ENCODE measurements around the gene ITPA. TPM values are rescaled to one million over a fixed set of nuclear protein-coding genes. Genes with fewer than 3 reads are reported as not detected.
"Not testable (repeated sequence)": the region's sequence is repeated elsewhere in the genome, so short reads cannot be mapped to it uniquely, and the experiment has no call there.

Gene ITPA
- total RNA-seq, 2 experiments from 2014 or later: 44.3 to 44.4 TPM

DNA sequence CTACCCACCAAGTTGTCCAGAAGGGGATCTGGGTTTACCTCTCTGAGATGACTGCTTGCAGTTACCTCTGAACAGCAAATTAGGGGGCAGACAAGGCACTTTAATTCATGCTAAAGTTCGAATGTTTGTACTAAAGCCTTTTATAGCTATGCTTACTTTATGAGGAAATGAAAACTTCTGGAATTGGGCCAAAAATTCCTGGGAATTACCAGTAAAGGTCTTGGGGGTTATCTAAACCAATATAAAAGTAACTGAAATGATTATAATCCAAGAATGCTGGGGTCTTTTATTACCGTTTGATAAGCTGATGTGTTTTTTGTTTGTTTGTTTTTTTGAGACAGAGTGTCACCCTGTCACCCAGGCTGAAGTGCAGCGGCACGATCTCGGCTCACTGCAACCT lies 28.0 kb upstream of the ITPA start:
- Mint-ChIP-seq H3K27me3 (no peaks in the 10 kb centered on the region), H3K27ac (no peak overlapping the region), H3K9me3 (no peaks in the 10 kb centered on the region), H3K4me3 (no peak overlapping the region), H3K4me1 (peaks cover 2% of the 10 kb centered on the region), H3K36me3 (no peaks in the 10 kb centered on the region)
- POLR2A ChIA-PET: interaction anchor here (0.7 kb wide), 1 partner anchor 441 kb away, joined by 3 read pairs; no protein-coding TSS in a partner anchor
- no peak for DNase-seq
- ATAC-seq (ENCODE audit: low read depth): no peak

DNA sequence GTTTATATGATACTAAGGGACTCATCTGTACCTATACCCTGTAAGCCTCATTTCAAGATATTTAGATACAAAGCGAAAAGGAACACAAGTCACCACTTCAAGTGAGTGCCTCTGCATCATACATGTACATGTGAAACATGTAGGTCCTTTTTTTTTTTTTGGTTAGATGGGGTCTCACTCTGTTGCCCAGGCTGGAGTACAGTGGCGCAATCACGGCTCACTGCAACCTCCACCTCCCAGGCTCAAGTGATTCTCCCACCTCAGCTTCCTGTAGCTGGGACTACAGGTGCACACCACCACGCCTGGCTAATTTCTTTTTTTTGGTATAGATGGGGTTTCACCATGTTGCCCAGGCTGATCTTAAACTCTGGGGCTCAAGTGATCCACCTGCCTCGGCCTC lies 26.9 kb upstream of the ITPA start:
- H3K4me3 Mint-ChIP-seq; H3K4me1 Mint-ChIP-seq; H3K27me3 Mint-ChIP-seq; H3K36me3 Mint-ChIP-seq; DNase-seq; H3K9me3 Mint-ChIP-seq; H3K27ac Mint-ChIP-seq; POLR2A ChIA-PET; ATAC-seq (ENCODE audit: low read depth): not testable (repeated sequence)

DNA sequence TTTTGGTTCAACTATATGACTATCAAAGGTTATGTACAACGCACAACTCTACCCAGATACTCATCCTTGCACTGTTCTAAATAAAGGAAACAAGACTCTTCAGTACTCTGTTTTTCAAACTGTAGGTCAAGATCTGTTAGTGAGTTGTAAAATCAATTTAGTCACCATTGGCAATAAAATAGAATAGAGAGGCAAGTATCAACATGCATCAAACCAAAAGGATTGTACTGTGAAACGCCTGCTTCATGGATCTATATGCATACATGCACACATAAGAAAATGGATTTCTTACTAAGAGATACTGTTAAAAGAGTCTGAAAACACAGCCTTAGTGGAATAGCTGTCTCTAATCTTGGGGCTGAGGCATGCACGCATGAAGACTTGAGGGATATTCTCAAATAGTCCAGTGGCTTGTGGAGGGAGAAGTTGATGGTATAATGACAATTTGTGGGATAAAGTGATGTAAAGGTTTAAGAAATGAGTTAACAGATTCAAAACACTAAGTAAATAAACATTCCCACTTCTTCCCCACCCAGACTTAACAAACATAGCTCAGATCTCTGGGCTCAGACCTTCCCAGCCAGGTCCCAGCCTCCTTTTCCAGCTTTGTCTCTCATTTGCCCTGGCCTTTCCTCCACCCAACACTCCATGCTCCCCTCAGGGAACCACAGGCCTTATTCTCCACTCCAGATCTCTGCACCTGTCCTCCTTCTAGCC lies 25.2 kb upstream of the ITPA start:
- no peak for ATAC-seq (ENCODE audit: low read depth)
- H3K27ac Mint-ChIP-seq: no peak overlapping the region
- no peaks in the 10 kb centered on the region for H3K36me3 Mint-ChIP-seq
- no peaks in the 10 kb centered on the region for H3K27me3 Mint-ChIP-seq
- DNase-seq: no peak
- no peaks in the 10 kb centered on the region for H3K9me3 Mint-ChIP-seq
- no peak overlapping the region for H3K4me3 Mint-ChIP-seq
- POLR2A ChIA-PET: interaction anchor here (0.7 kb wide), 1 partner anchor 27 kb away, joined by 3 read pairs; no protein-coding TSS in a partner anchor
- H3K4me1 Mint-ChIP-seq: no peaks in the 10 kb centered on the region

DNA sequence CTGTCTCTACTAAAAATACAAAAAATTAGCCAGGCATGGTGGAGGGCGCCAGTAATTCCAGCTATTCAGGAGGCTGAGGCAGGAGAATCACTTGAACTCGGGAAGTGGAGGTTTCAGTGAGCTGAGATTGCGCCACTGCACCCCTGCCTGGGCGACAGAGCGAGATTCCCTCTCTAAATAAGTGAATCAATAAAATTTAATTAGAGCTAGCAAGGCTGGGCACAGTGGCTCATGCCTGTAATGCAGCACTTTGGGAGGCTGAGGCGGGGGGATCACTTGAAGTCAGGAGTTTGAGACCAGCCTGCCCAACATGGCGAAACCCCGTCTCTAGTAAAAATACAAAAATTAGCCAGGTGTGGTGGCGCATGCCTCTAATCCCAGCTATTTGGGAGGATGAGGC lies 21.4 kb upstream of the ITPA start:
- H3K27ac Mint-ChIP-seq; H3K27me3 Mint-ChIP-seq; H3K36me3 Mint-ChIP-seq; H3K4me1 Mint-ChIP-seq; H3K4me3 Mint-ChIP-seq; ATAC-seq (ENCODE audit: low read depth); H3K9me3 Mint-ChIP-seq; DNase-seq: not testable (repeated sequence)
- POLR2A ChIA-PET: interaction anchor here (0.6 kb wide), 1 partner anchor 86 kb away, joined by 3 read pairs; no protein-coding TSS in a partner anchor

DNA sequence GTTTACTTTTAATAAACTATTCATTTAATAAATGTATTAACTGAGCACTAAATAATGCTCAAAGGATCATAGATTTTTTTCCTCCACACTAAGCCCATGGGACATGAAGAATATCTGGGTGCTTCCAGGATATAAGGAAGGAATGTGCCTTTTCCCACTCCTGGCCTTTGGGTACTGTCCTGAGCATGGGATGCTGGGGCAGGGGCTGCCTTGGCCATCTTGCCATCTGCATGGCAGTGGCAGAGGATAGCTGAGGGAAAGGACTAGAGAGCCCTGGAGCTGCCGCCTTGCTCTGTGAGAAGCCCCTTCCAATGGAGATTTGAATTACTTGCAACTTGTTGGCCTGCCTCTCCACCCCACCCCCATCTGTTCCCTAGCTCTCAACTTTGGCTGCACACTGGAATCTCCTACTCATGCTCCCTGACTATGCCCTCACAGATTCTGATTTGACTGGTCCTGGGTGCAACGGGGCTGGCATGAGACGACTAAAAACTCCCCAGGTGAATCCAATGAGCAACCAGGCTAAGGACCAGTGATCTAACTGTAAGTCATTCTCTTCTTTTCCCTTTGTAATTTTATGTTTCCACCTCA lies 20.4 kb upstream of the ITPA start:
- ATAC-seq (ENCODE audit: low read depth): no peak
- Mint-ChIP-seq H3K27me3 (no peaks in the 10 kb centered on the region), H3K27ac (no peak overlapping the region), H3K9me3 (no peaks in the 10 kb centered on the region), H3K4me1 (no peaks in the 10 kb centered on the region), H3K36me3 (peaks cover 4% of the 10 kb centered on the region), H3K4me3 (no peak overlapping the region)
- POLR2A ChIA-PET: interaction anchor here (0.6 kb wide), 1 partner anchor 87 kb away, joined by 3 read pairs; no protein-coding TSS in a partner anchor
- DNase-seq: no peak

DNA sequence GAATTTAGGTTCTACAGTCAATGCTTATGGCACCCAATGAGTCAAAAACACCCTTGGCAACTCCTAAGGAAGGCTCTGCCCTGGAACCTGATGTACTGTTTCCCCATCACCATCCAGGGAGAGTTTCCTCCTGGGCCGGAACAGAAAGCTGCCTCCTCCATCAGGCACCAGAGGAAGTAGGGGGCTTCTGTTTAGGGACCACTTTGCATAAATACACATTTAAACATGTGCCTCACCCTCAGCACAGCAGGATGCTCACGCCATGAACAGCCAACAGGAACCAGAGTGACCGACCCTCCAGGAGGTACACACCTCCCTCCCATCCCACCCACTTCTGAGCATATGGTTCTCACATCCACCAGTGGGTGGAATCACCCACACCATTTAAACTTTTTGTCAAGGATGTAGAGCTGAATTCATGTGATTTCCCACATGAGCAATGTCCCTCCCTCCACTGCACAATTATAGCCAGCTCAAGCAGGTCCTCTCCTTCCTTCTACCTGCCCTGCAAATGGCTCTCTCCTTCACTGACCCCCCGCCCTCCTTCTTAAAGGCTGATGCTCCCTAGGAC lies 19.7 kb upstream of the ITPA start:
- DNase-seq: no peak
- peaks cover 4% of the 10 kb centered on the region for H3K36me3 Mint-ChIP-seq
- no peaks in the 10 kb centered on the region for H3K9me3 Mint-ChIP-seq
- no peaks in the 10 kb centered on the region for H3K27me3 Mint-ChIP-seq
- no peaks in the 10 kb centered on the region for H3K4me1 Mint-ChIP-seq
- ATAC-seq (ENCODE audit: low read depth): no peak
- H3K27ac Mint-ChIP-seq: no peak overlapping the region
- no peak overlapping the region for H3K4me3 Mint-ChIP-seq
- POLR2A ChIA-PET: no interaction called here

DNA sequence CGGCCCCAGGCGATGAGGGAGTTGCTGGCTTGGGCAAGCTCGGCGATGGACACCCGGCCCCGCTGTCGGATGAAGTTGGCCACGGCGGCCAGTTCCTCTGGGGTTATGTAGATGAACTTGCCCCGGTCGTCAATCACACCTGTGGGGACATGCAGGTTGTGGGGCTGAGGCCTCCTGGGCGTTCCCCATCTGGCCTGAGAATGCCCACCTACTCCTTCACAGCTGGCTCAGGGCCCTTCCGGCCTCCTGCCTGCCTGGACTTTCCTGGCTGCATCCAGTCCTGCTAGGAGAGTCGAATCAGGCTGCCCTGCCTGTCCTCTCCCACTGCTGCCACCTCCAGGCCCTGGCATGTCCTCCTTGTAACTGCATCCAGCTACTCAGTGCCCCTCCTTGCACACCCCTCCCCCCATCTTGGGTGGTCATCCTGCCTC lies 18.6 kb upstream of the ITPA start:
- H3K27ac Mint-ChIP-seq: no peak overlapping the region
- DNase-seq (no peak), ATAC-seq (ENCODE audit: low read depth) (no peak)
- POLR2A ChIA-PET: no interaction called here
- H3K9me3 Mint-ChIP-seq: no peaks in the 10 kb centered on the region
- peaks cover 4% of the 10 kb centered on the region for H3K4me1 Mint-ChIP-seq
- peaks cover 8% of the 10 kb centered on the region for H3K36me3 Mint-ChIP-seq
- H3K27me3 Mint-ChIP-seq: no peaks in the 10 kb centered on the region
- H3K4me3 Mint-ChIP-seq: no peak overlapping the region

DNA sequence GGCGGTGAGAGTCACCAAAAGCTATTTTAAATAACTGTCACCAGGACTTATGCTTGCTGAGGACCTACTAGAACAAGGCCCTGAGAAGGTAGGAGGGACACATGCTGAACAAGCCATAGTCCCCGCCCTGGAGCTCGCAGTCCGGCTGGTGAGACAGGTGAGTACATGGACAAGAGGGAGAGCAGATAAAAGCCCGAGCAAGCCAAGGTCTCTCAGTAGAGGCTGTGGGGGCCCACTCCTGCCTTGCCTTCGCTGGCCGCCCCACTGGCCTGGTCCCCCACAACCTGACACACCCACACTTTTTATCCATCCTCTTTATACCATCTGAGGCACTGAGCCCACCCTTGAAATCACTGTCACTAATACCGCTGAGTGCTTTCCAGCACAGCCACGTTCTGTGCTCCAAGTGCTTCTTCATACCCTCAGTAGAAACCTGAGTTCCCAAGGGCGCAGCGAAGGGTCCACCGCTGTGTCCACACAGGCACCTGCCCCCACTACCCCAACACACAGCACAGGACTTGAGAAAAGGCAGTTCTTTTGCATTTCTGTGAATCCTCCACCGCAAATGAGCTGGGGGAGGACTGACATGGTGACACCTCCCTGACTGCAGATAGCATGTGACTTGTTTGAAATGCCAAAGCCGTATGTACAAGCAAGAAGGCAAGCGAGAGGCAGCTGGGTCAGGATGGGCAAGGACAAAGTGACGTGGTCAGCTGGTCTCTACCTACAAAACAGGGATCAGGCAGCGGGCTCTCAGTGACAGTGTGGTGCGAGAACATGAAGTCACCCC lies 16.9 kb upstream of the ITPA start:
- H3K27ac Mint-ChIP-seq: peak overlapping the region; percentile 28
- H3K9me3 Mint-ChIP-seq: no peaks in the 10 kb centered on the region
- H3K4me1 Mint-ChIP-seq: peaks cover 6% of the 10 kb centered on the region
- DNase-seq: no peak
- H3K36me3 Mint-ChIP-seq: peaks cover 12% of the 10 kb centered on the region
- H3K4me3 Mint-ChIP-seq: no peak overlapping the region
- H3K27me3 Mint-ChIP-seq: no peaks in the 10 kb centered on the region
- ATAC-seq (ENCODE audit: low read depth): no peak
- POLR2A ChIA-PET: no interaction called here

DNA sequence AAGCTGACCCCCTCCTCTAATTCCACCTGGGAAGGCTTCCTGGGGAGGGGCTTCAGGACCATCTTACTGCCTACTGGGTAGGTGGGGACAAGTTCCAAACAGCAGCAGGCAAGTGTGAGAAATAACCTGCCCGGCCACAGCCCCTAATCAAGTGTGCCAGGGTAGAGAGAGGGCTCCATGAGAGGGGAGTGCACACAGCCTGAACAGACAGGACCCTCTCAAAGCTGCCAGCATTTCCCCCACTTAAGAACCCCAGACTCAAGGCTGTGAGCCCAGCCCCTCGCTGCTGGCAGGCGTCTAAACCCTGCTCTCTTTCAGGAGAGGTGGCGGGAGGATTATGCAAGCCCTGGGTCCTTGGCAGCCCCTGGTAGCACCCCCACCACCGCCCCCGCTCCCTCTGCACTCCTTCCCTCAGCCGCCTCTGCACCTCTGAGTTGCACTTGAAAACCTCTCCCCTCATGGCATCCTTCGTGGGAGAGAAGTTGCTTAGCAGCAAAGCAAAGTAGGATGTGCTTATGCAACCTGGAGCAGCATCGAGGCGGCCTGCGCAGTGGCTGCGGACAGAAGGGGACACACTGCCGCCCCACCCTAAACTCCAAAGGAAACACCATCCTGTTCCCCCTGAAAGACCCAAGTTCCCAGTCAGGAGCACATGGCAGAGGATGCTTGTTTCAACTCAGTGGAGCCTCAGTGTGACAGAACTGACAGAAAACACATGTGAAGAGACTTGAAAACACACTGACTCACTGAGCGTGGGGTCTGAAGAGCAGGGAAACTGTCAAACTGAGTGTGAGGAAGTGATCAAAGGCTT lies 15.3 kb upstream of the ITPA start:
- H3K4me3 Mint-ChIP-seq: no peak overlapping the region
- no peaks in the 10 kb centered on the region for H3K9me3 Mint-ChIP-seq
- peaks cover 6% of the 10 kb centered on the region for H3K4me1 Mint-ChIP-seq
- ATAC-seq (ENCODE audit: low read depth) (no peak), DNase-seq (no peak)
- H3K36me3 Mint-ChIP-seq: peaks cover 17% of the 10 kb centered on the region
- POLR2A ChIA-PET: no interaction called here
- no peak overlapping the region for H3K27ac Mint-ChIP-seq
- H3K27me3 Mint-ChIP-seq: no peaks in the 10 kb centered on the region

DNA sequence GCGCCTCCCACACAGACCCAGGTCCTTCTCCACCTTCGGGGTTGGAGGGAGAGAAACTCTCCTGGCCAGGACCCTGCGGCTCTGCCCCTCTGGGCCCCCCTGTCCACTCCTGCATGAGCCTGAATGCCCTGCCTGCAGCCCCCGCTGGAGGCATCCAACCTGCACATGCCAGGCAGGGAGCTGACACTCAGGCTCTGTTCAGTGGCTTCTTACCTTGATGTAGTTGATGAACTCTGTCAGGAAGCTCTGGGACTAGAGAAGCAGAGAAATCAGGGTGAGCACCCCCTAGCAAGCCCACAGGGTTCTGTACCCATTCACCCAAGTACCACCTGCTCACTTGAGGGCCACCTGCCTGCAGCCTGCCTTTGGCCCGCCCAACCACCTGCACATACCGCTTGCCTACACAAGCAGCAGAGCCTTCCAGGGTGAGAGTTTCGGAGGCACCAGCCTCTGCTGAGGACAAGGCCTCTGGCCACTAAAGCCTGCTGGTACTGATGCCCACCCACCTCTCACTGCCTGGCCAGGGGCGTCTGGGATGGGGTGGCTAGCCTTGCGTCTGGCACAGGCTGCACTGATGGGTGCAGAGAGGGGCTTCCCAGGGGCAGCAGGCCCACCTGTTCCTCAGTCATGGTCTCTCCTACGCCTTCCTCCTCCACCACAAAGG lies 14.5 kb upstream of the ITPA start:
- H3K27ac Mint-ChIP-seq: no peak overlapping the region
- H3K27me3 Mint-ChIP-seq: no peaks in the 10 kb centered on the region
- H3K4me1 Mint-ChIP-seq: peaks cover 6% of the 10 kb centered on the region
- no peak for DNase-seq
- POLR2A ChIA-PET: no interaction called here
- H3K4me3 Mint-ChIP-seq: no peak overlapping the region
- no peak for ATAC-seq (ENCODE audit: low read depth)
- H3K36me3 Mint-ChIP-seq: peaks cover 24% of the 10 kb centered on the region
- H3K9me3 Mint-ChIP-seq: no peaks in the 10 kb centered on the region

DNA sequence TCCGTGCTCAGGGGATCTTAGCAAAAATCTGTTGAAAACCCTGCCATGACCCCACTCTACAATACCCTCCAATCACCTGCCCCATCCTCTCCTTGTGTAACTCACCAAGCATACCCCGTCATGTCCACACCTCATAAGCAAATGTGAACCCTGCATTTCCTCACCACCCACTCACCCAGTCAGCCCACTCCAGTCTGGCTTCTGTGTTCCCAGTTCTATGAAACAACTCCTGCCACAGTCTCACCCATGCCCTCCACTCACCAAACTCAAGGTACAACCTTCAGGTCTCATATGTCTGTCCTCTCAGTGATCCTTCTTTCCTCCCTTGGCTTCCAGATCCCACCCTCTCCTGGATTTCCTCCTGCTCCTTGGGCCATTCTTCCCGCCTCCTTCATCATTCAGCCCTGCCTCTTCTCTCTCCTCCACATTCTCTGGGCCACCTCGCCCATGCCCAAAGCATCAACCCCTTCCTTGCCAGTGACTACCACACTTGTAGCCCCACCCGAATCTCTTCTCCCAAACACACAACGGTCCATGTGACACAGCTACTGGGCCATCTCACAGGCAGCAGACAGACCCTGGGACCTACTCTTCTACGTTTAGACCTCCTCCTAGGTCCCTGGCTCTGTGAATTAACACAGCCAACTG lies 13.6 kb upstream of the ITPA start:
- Mint-ChIP-seq H3K36me3 (peaks cover 26% of the 10 kb centered on the region), H3K27ac (peak overlapping the region; percentile 13), H3K9me3 (no peaks in the 10 kb centered on the region), H3K4me3 (no peak overlapping the region), H3K27me3 (no peaks in the 10 kb centered on the region), H3K4me1 (peaks cover 6% of the 10 kb centered on the region)
- DNase-seq (no peak), ATAC-seq (ENCODE audit: low read depth) (no peak)
- POLR2A ChIA-PET: interaction anchor here (0.9 kb wide), 1 partner anchor 10 kb away, joined by 3 read pairs; no protein-coding TSS in a partner anchor

DNA sequence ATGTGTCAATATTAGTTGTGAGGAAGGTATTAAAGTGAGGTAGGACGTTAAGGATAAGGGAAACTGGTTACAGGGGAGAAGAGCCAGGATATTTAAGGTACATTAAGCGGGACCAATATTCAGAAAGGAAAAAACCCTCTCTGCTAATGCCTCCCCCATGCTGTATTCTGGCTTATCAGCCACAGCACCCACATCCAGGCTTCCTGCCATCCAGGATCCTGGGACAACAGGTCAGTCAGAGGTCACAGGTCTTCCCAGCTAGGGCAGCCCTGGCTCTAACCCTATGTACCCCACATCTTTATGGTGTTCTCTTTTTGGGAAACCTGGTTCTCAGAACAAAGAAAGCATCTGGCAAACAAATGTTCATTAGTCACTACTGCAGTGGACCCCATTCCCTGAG lies 10.1 kb upstream of the ITPA start:
- no peaks in the 10 kb centered on the region for H3K9me3 Mint-ChIP-seq
- ATAC-seq (ENCODE audit: low read depth) (no peak), DNase-seq (no peak)
- H3K27ac Mint-ChIP-seq: peak overlapping the region; percentile 2
- H3K36me3 Mint-ChIP-seq: peaks cover 31% of the 10 kb centered on the region
- H3K4me3 Mint-ChIP-seq: no peak overlapping the region
- no peaks in the 10 kb centered on the region for H3K27me3 Mint-ChIP-seq
- POLR2A ChIA-PET: interaction anchor here (1.8 kb wide), 1 partner anchor 42 kb away, joined by 4 read pairs; no protein-coding TSS in a partner anchor
- peaks cover 9% of the 10 kb centered on the region for H3K4me1 Mint-ChIP-seq

Data from activated naive CD8-positive, alpha-beta T cell treated with anti-CD3 and anti-CD28 coated beads, Interleukin-2, amount 10 ng/mL, durations not matched to agents 7 days and 5 days (primary cell).